GM12873 (cell line): ENCODE measurements around the gene CSN2.

Experiments
- CTCF ChIP-seq: IDR thresholded peaks from 2 replicates; pipeline ENCODE4 v1.5.1; 2012; ENCODE audit warnings: low read depth, mild to moderate bottlenecking, moderate library complexity, low read length, control low read depth; ENCODE audit not compliant: insufficient read depth; ENCODE audit errors: missing control alignments

The CSN2 gene

GRCh38 chr4:69907151-69907550, 58.4 kb downstream of the CSN2 start:
- no peak for TF ChIP-seq CTCF
